HG03457 (cell line): ENCODE measurements around the gene PRRG2.
"Not testable (repeated sequence)": the region's sequence is repeated elsewhere in the genome, so short reads cannot be mapped to it uniquely, and the experiment has no call there.

Experiments
- ATAC-seq: cut with Tn5 transposase; IDR thresholded peaks from one replicate; pipeline ENCODE4 v1.9.1; 2021; ENCODE audit warnings: moderate number of reproducible peaks; ENCODE audit not compliant: unreplicated experiment

PRRG2 gene

DNA sequence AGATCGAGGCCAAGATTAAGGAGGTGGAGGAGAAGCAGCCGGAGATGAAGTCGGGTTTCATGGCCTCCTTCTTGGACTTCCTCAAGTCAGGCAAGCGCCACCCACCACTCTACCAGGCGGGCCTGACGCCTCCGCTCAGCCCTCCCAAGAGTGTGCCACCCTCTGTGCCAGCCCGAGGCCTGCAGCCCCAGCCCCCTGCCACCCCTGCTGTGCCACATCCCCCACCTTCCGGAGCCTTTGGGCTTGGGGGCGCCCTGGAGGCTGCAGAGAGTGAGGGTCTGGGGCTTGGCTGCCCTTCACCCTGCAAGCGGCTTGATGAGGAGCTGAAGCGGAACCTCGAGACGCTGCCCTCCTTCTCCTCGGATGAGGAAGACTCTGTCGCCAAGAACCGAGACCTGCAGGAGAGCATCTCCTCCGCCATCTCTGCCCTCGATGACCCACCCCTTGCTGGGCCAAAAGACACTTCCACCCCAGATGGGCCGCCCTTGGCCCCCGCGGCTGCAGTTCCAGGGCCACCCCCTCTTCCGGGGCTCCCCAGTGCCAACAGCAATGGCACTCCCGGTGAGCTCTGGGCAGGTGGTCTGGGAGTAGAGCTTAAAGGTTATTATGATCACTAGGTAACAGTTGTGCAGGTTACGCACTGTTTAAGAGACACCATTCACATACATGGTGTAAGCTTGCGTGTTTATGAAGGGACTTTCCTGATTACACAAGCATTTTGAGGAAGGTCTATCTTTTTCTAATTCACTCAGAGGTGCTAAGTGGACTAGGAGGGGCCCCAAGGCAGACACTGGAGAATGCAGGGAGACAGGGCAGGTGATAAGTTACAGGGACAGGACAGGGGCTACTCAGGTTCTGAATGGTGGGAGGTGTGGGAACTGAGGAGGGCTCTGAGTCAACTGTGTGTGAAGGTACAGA, 18.5 kb downstream of the PRRG2 start:
- ATAC-seq = no peak

DNA sequence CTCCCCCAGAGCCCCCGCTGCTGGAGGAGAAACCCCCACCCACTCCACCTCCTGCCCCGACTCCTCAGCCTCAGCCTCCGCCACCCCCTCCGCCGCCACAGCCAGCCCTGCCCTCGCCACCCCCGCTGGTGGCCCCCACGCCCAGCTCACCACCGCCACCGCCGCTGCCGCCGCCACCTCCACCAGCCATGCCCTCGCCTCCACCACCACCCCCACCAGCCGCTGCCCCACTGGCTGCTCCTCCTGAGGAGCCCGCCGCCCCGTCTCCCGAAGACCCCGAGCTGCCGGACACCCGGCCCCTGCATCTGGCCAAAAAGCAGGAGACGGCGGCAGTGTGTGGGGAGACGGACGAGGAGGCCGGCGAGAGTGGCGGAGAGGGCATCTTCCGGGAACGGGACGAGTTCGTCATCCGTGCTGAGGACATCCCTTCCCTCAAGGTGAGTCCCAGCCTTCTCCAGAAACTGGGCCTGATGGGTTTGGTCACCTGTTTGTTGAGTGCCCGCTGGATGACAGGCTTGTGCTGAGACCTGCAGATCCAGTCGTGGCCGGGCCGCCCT, 20.4 kb downstream of the PRRG2 start:
- ATAC-seq = no peak

DNA sequence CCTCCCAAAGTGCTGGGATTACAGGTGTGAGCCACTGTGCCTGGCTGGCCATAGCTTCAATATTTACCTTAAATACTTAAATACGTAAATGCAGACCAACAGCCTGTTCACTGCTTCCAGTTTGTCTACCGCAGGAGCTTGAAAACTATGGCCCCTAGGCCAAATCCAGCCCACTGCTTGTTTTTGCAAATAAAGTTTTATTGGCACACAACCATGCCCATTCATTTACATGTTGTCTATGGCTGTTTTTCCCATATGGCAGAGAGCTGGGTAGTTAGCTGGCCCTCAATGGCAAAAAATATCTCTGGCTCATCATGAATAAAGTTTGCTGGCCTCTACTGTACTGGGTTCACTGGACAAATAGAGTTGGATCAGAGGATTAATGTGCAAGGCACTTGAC, 21.7 kb downstream of the PRRG2 start:
- ATAC-seq = no peak

DNA sequence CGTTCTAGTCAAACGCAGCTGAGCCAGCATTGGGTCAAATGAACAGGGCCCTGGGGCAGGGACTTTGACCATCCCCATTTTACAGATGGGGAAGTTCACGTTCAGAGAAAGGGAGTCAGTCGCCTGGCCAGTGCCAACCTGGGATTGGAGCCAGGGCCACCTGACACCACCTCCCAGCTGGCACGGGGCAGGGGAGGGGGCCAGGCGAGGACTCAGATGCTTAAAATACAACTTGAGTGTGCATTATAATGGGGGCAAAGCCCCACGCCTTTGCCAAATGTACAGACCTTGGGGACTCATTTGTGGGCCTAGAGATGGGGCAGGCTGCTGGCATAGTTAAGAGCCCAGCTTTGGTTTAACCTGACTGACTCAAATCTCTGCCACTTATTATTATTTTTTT, 24.5 kb downstream of the PRRG2 start:
- ATAC-seq = no peak

DNA sequence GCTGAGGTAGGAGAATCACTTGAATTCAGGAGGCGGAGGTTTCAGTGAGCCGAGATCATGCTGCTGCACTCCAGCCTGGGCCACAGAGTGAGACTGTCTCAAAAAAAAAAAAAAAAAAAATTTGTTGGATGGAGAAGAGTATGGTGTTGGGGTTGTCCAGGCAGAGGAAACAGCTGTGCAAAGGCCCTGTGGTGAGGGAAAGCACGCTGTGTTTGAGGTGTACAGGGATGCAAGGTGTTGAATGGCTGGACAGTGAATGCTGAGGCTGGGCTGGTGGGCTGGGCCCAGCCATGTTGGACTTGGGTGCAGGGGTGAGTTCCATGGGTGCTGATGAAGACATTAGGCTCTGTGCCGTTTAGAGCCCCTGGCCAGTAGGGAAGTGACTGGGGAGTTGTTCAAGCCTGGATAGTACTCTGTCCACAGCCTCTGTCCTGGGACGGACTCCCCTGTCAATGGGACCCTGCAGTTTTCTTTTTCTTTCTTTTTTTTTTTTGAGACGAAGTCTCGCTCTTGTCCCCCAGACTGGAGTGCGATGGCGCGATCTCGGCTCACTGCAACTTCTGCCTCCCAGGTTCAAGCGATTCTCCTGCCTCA, 28.5 kb downstream of the PRRG2 start:
- no peak for ATAC-seq

DNA sequence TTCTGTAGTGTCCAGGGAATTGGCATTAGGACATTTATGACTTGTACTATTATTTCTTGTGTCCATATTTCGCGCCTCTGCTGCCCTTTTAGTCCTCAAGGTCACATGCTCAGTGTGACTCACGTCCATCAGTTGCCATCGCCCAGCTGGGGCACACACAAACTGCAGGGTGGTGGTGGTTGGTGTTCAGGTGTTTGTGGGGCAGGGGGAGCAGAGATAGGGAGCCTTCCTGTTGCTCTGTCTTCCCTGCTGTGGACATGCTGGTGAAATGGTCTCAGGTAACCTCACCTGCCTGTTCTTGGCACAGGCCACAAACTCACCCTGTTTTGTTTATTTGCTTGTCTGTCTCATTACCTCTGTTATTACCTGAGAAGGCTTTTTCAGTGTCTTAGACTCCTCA, 32.3 kb downstream of the PRRG2 start:
- ATAC-seq = no peak

DNA sequence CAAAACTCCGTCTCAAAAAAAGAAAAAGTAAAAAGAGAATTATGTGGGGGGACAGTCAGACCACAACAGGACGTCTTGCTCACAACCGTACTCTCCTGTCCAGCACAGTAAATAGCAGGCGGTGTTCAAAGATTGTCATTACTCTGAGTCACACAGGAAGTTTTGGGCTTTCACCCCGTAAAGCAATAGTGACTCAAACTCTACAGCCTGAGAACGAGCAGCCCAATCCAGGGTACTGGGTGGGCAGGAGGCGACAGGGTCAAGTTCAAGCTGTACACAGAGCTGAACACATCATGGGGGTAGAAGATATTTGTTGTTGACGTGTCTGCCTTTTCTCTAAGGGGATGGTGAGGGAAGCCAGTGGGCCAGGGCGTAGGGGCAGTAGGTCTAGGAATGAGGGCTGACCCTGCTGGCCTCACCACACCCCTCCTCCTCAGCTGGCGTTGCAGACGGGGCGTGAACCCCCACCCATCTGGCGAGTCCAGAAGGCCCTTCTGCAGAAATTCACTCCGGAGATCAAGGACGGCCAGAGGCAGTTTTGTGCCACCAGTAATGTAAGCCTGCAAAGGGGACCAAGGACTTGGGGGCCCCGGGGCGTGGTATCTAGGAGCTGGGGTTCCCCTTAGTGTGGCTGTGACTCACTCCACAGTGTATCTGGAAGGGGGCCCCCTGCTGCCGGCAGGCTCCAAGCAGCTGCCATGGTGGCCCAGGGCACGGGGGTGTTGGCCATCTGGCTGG, 33.1 kb downstream of the PRRG2 start:
- ATAC-seq = no peak

DNA sequence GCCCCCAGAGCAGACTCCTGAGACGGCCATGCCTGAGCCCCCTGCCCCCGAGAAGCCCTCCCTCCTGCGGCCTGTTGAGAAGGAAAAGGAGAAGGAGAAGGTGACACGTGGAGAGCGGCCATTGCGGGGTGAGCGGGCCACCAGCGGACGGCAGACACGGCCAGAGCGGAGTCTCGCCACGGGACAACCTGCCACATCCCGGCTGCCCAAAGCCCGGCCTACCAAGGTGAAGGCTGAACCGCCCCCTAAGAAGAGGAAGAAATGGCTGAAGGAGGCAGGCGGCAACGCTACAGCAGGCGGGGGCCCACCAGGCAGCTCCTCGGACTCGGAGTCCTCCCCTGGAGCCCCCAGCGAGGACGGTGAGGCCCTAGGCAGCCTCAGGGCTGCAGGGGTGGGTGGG, 34.7 kb downstream of the PRRG2 start:
- no peak for ATAC-seq

DNA sequence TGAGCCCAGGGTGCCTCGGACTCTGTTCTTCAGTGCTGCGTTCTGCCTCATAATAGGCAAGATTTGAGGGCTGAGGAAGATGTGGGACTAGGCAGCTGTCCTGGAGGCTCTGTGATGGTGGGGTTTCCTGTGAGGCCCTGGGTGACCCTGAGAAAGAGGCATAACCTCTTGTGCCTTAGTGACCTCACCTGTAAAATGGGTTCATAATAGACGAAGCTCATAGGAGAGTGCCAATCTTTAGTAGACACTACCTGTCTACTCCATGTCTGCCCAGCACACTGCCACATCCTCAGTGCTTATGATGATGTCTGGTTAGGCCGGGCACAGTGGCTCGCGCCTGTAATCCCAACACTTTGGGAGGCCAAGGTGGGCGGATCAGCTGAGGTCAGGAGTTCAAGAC, 35.4 kb downstream of the PRRG2 start:
- no peak for ATAC-seq

DNA sequence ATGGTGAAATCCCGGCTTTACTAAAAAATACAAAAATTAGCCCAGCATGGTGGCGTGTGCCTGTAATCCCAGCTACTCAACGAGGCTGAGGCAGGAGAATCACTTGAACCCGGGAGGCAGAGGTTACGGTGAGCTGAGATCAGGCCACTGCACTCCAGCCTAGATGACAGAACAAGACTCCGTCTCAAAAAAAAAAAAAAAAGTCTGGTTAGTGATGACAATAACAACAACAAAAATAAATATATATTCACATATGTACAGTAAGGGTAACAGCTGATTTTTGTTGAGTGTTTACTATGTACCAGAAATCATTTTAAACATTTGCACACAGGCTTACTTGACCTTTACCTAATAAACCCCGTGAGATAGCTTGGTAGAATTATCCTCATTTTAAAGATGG, 35.8 kb downstream of the PRRG2 start:
- ATAC-seq = no peak

DNA sequence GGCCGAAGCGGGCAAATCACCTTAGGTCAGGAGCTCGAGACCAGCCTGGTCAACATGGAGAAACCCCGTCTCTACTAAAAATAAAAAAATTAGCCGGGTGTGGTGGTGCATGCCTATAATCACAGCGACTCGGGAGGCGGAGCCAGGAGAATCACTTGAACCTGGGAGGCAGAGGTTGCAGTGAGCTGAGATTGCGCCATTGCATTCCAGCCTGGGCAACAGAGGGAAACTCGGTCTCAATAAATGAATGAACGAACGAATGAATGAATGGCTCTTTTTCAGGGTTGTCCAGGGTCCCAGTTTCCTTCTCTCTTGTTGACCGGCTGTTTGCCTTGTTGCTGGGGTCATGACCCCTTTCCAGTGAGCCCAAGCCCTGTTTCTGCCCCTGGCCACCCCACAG, 36.7 kb downstream of the PRRG2 start:
- ATAC-seq = not testable (repeated sequence)

DNA sequence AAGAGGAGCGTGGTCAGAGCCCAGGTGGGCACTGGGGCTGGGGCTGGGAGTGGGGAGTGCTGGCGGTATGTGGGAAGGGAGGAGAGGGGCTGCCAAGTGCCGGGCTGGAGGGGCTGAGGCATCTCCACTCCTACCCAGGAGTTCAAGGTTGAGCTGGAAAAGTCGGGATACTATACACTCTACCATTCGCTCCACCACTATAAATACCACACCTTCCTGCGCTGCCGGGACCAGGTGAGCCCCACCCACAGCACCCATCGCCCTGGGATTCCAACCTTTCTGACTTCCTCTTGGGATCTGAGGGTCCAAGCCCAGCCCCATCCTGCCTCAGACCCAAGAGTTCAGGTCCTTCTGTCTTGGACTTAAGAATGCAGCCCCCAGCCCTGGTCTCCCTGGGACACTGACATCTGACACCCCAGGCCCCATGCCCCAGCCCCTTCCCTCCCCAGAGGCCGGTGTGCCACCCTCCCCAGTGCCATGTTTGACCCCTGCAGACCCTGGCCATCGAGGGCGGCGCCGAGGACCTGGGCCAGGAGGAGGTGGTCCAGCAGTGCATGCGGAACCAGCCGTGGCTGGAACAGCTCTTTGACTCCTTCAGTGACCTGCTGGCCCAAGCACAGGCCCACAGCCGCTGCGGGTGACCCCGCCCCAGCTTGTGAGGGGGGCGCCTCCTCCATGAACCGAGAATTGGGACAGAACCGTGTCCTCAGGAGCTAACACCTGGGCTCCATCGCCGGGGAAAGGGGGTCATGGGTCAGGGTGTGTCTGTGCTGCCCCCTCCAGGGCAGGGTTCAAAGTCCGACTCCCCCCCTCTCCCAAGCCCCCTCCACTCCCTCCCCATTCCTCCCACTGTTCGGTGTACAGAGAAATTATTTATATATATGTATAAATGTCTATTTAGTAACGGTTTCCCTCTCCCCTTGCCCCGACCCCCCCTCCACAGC, 44.1 kb downstream of the PRRG2 start:
- ATAC-seq = no peak

DNA sequence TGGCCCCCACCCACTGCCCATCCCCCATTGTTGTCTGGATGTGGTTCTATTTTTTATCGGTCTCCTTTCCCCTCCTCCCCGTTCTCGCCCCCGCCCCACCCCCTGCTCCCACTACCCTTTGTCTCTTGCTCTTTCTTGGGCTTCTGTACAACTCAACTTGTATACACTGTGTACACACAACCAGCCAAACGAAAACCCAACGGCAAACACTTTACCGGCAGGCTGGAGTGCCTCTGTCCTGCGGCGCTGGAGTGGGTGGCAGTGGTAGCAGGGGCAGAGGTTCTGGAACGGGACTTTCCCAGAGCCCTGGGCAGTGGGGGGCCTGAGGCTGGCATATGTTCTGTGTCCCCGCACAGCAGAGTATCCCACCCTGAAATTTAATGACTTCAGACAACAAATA, 45.1 kb downstream of the PRRG2 start:
- ATAC-seq = no peak

DNA sequence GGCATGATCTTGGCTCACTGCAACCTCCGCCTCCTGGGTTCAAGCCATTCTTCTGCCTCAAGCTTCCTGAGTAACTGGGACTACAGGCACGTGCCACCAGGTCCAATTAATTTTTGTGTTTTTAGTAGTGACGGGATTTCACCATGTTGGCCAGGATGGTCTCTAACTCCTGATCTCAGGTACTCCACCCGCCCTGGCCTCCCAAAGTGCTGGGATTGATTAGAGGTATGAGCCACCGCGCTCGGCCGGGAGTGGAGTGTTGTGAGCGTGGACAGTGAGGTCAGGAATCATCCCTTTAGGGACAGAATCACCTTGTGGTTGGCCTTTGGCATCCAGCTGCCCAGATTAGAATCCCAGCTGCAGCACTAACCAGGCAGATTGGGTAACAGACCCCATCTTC, 48.5 kb downstream of the PRRG2 start:
- ATAC-seq = no peak

DNA sequence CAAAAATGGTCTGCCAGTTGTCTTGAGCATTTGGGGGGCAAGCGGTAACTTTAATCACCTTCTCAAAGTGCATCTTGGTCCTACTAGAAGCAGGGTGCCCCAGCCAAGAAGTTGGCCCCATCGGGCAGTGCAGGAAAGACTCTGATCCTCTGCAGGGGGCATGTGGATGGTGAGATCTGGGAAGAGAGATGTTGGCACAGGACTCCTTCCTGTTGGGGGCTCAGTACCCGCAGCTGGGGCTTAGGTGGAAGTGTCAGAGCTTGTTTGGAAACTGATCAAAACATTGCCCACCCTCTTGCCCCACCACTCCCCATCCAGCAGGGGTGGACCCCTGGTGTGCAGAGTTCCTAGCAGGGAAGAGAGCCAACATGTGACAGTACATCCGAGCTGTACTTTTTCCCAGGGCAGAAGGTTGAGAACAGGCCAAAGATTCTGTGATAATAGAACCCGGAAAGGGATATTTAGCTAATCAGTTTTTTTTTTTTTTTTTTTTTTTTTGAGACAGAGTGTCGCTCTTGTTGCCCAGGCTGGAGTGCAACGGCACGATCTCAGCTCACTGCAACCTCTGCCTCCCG, 50.0 kb downstream of the PRRG2 start:
- ATAC-seq = no peak

DNA sequence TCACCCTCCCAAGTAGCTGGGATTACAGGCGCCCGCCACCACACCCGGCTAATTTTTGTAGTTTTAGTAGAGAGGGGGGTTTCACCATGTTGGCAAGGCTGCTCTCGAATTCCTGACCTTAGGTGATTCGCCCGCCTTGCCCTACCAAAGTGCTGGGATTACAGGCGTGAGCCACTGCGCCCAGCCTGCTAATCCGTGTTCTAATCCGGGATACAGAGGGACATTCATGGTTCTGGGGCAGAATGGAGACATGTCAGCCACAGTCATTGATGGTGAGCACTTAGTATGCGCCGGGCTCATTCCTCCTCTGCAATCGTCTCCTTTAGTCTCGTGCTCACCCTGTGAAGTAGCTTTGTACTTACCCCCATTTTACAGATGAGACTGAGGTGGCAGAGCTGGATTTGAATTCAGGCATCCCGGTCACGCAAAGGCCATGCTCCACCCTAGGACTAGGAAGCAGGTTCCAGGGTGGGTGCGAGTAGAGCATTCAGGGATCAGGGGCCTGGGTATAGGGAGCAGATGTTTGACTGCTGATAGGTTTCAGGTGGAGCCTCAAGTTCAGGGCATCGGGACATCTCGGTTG, 50.6 kb downstream of the PRRG2 start:
- no peak for ATAC-seq

DNA sequence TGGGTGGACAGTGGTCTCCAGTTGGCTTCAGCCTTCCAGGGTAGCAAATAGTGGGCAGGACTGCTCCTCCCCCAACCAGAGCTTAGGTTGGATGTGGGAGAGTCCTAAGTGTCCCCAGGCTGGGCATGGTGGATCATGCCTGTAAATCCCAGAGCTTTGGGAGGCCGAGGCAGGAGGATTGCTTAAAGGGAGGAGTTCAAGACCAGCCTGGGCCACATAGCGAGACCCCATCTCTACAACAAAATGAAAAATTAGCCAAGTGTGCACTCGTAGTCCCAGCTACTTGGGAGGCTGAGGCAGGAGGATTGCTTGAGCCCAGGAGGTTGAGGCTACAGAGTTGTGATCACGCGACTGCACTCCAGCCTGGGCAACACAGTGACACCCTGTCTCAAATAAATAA, 51.5 kb downstream of the PRRG2 start:
- ATAC-seq = no peak

DNA sequence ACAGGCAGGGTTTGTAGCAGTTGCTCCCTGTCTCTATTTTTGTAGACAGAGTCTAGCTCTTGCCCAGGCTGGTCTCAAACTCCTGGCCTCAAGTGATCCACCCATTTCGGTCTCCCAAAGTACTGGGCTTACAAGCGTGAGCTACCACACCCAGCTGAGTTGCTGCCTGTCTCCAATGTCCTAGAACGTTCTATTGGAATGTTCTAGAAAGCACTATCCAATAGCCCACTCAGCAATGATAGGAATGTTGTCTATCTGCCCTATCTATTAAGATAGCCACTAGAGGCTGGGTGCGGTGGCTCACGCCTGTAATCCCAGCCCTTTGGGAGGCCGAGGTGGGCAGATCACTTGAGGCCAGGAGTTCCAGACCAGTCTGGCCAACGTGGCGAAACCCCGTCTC, 52.2 kb downstream of the PRRG2 start:
- ATAC-seq = not testable (repeated sequence)

DNA sequence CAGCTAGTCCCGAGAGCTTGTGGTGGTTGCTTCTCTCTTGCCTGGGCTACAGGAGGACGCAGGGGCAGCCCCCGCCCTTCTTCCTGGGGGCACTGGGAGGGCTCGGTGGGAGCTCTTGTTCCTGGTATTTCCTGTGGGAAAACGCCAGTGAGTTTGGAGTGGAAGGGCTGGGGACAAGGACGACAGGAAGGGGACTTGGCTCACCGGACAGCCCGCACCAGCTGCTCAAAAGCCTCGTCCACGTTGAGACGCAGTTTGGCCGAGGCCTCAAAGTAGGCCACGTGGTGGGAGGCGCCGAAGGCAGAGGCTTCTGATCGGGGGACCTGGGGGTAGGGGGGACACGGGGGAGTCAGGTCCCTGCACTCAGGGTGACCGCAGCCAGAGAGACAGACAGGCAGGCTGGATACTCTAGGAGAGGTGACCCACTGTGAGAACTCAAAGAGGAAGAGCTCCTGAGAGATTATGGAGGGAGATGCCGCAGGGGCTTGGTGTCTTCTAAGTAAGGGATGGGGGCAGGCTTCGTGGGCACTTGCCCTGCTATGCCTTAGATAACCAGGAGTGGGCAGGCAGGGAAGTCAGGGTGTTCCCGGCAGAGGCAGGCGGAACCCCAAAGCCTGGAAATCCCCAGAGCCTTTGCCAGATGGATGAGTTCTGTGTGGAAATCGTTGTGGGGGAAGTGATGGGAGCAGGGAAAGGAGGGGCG, 54.6 kb downstream of the PRRG2 start:
- no peak for ATAC-seq
